WTC11 (cell line): ENCODE results near the gene DLL4.

Experiments used
- CREM ChIP-seq: sonication (generic); formaldehyde crosslinking; IDR thresholded peaks from 2 replicates; pipeline ENCODE4 v1.8.1; 2022; ENCODE audit warnings: mild to moderate bottlenecking, missing genetic modification reagents, moderate library complexity
- ESRRA ChIP-seq: sonication (generic); formaldehyde crosslinking; IDR thresholded peaks from 2 replicates; pipeline ENCODE4 v1.8.1; 2022; ENCODE audit warnings: mild to moderate bottlenecking, missing genetic modification reagents, borderline replicate concordance
- FOXK1 ChIP-seq: sonication (generic); formaldehyde crosslinking; IDR thresholded peaks from 2 replicates; pipeline ENCODE4 v1.8.0; 2022; ENCODE audit warnings: mild to moderate bottlenecking, moderate library complexity, missing genetic modification reagents
- TCF7 ChIP-seq: sonication (generic); formaldehyde crosslinking; IDR thresholded peaks from 2 replicates; pipeline ENCODE4 v1.8.0; 2022; ENCODE audit warnings: mild to moderate bottlenecking, low read depth, missing genetic modification reagents, moderate library complexity
- ZNF423 ChIP-seq: fragments of 250-450 bp; sonication (Bioruptor Pico); IDR thresholded peaks from 2 replicates; pipeline ENCODE4 v2.1.2; 2022; ENCODE audit warnings: mild to moderate bottlenecking, moderate library complexity
- TF ChIP-seq, protein P1 (sequence below): fragments of 200-600 bp; IDR thresholded peaks from 2 replicates; pipeline ENCODE4 v1.8.0; 2022; ENCODE audit warnings: antibody characterized with exemption
- TF ChIP-seq, protein P2 (sequence below): sonication (generic); formaldehyde crosslinking; IDR thresholded peaks from 2 replicates; pipeline ENCODE4 v1.8.0; 2022; ENCODE audit warnings: mild to moderate bottlenecking, missing genetic modification reagents

DNA sequence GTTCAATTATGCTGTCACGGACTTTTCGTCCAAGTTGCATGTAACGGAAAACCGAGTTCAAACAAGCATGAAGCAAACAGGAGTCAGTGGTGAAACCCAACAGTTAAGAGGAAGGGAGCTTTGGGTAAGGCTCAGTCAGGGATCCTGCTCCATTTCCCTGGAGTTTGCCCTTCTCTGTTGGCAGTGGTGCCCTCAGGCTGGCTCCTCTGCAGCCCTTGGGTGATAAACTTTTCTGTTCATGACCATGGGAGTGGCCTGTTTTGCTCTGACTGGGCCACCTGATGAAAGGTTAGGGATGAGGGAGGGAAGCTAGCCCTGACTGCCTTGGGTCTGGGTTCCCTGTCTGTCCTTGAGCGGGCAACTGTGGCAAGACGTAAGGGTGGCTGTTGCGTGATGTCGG, 40.2 kb downstream of the DLL4 start:
- TF ChIP-seq, protein P1, sequence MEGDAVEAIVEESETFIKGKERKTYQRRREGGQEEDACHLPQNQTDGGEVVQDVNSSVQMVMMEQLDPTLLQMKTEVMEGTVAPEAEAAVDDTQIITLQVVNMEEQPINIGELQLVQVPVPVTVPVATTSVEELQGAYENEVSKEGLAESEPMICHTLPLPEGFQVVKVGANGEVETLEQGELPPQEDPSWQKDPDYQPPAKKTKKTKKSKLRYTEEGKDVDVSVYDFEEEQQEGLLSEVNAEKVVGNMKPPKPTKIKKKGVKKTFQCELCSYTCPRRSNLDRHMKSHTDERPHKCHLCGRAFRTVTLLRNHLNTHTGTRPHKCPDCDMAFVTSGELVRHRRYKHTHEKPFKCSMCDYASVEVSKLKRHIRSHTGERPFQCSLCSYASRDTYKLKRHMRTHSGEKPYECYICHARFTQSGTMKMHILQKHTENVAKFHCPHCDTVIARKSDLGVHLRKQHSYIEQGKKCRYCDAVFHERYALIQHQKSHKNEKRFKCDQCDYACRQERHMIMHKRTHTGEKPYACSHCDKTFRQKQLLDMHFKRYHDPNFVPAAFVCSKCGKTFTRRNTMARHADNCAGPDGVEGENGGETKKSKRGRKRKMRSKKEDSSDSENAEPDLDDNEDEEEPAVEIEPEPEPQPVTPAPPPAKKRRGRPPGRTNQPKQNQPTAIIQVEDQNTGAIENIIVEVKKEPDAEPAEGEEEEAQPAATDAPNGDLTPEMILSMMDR: no peak
- no peak for TF ChIP-seq ESRRA (CRISPR knock-in tag)
- TF ChIP-seq FOXK1 (CRISPR knock-in tag): no peak
- no peak for TF ChIP-seq ZNF423
- no peak for TF ChIP-seq CREM
- TF ChIP-seq, protein P2, sequence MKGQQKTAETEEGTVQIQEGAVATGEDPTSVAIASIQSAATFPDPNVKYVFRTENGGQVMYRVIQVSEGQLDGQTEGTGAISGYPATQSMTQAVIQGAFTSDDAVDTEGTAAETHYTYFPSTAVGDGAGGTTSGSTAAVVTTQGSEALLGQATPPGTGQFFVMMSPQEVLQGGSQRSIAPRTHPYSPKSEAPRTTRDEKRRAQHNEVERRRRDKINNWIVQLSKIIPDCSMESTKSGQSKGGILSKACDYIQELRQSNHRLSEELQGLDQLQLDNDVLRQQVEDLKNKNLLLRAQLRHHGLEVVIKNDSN (CRISPR knock-in tag): no peak
- TF ChIP-seq TCF7 (CRISPR knock-in tag): no peak
